Activated T-cell treated with anti-CD3 and anti-CD28 coated beads for 4 hours (primary cell): ENCODE measurements around the gene PLBD1.

Experiments used
- DNase-seq: peaks from one replicate; pipeline ENCODE4 v3.0.0-alpha.2; 2020

Gene PLBD1

DNA sequence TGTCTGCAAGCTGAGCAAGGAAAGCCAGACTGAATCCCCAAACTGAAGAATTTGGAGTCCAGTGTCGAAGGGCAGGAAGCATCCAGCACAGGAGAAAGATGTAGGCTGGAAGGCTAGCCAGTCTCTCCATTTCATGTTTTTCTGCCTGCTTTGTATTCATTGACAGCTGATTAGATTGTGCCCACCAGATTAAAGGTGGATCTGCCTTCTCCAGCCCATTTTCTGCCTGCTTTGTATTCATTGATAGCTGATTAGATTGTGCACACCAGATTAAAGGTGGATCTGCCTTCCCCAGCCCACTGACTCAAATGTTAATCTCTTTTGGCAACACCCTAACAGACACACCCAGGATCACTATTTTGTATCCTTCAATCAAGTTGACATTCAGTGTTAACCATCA lies 85.3 kb downstream of the PLBD1 start:
- no peak for DNase-seq

DNA sequence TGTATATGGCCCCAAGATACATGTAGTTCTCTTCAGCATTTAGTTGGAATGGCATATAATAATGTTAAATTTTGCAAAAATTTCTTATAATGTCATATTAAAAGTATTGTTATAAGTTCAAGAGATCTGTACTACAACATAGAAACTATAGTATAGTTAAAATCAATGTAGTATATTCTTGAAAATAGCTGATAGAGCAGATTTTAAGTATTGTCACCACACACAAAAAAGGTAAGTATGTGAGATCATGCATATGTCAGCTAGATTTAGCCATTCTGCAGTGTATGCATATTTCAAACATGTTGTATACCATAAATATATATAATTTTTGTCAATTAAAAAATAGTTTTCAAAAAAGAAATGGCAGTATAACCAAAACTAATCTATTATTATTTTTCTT lies 86.5 kb downstream of the PLBD1 start:
- DNase-seq = no peak

DNA sequence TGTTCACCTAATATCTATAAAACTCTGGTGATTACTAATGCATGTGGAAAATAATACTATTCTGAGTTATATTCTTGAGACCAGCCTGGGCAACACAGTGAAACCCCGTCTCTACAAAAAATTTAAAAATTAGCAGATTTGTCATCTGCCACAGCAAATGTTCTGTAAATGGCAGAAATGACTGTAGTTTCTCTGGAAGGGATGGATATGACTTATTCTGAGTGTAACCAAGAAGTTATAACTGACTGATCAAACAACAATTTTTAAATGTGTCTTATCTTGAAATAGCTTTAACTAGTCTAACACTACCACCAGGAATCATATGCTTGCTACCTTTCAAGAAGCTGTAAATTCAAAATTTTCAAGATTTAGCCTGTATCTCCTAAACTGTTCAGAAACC lies 88.7 kb downstream of the PLBD1 start:
- no peak for DNase-seq

DNA sequence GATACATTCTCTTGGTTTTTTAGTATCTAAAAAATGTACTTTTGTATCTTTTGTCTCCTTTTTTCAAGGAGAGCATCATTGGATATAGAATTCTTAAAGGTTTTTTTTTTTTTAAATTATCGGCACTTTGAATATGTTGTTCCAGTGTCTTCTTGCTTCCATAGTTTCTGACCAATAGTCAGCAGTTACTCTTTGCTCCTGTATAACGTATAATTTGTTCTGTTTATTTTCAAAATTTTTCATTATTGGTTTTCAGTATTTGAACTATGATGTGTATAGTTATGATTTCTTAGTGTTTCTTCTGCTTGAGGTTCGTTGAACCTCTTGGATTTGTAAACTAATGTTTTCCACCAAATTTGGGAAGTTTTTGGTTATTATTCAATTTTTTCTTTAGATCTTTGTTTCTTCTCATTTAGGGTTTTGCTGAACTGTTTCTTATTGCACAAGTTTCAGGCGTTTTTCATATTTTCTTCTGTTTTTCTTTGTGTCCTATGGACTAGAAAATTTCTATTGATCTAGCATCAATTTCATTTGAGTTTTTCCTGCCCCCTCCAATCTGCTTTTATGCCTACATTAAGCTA lies 93.9 kb downstream of the PLBD1 start:
- DNase-seq = no peak

DNA sequence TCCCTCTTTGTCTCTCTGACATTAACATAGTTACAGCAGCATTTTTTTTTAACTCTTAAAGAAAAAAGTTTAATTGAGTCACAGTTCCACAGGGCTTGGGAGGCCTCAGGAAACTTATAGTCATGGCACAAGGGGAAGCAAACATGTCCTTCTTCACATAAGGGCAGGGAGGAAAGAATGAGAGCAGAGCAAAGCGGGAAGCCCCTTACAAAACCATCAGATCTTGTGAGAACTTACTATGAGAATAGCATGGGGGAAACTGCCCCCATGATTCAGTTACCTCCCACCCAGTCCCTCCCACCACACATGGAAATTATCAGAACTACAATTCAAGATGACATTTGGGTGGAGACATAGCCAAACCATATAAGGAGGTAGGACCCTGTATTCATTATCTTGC lies 96.2 kb downstream of the PLBD1 start:
- no peak for DNase-seq

DNA sequence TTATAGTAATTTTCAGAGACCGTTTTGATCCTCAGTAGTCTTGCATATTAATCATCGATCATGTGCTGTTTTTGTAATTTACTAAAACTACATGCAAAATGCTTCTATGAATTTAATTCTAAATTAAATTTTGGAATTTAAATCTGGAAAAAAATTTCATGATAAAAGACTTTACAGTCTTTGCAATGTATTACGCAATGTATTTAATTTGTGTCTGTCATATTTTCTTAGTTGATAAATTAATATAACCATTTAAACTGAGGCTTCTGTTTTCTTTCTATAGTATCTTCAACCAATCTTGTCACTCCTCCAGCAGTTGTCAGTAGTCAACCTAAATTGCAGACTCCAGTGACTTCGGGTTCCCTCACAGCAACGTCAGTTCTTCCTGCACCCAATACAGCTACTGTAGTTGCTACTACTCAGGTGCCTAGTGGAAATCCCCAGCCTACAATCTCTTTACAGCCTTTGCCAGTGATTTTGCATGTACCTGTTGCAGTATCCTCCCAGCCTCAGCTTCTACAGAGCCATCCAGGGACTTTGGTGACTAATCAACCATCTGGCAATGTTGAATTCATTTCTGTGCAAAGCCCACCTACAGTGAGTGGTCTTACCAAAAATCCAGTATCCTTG lies 107.4 kb downstream of the PLBD1 start:
- DNase-seq = no peak

DNA sequence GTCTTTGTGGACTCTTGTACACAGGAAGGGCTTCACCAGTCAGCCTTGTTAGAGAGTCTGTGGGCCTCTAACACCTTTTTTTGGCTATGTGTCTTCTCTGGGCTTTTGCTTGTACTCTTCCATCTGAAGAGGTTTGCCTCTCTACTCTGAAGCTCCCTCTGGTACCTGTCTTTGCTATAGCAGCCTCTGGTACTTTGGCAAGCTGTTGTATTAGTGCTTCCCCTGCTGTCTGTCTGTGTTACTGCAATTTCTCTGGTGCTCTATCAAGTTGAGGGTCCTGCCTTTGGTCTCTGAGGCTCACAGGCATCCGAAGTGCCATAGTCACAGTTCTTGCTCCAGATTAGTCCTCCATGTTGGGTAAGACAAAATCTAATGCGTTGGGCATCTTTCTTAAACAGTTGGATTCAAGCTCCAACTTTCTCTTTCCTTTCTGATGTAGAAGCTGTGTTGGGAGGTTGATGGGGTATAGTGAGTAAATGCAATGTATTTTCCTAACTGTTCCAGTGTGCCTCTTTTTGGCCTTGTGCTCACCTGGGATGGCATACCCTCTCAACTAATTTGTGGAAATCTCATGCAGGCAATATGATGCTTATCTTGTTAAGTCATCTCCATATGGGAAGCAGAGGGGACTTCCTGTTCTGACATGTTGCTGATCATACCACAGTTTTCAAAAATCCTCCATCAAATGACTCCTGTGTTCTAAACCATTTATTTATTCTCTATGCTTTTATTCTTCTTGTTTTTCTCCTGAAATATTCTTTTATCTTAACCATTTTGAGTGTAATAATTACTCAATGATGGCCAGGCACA lies 113.4 kb downstream of the PLBD1 start:
- DNase-seq = peak; percentile 1
